Neural cell (in vitro differentiated cells): ENCODE measurements around the gene AGRN.
A peak's percentile ranks its signal among the peaks of the same experiment; 100 is the strongest.

Source experiments
- CTCF ChIP-seq: fragments of 450-650 bp; IDR thresholded peaks from 2 replicates; pipeline ENCODE4 v1.5.1; 2014; ENCODE audit warnings: antibody characterized with exemption, mild to moderate bottlenecking, moderate library complexity; ENCODE audit not compliant: poor library complexity, severe bottlenecking
- EP300 ChIP-seq: fragments of 450-650 bp; conservative IDR thresholded peaks from 2 replicates; pipeline ENCODE4 v1.6.1; 2014; ENCODE audit warnings: antibody characterized with exemption, mild to moderate bottlenecking, moderate library complexity; ENCODE audit not compliant: poor library complexity, severe bottlenecking
- EZH2 ChIP-seq: fragments of 200-600, 300-800 bp; shearing (Covaris generic), sonication (generic); IDR thresholded peaks from 2 replicates; pipeline ENCODE4 v1.6.1; 2014; ENCODE audit warnings: antibody characterized with exemption, low read length, borderline replicate concordance, mild to moderate bottlenecking; ENCODE audit not compliant: insufficient read depth, poor library complexity, severe bottlenecking
- MXI1 ChIP-seq: fragments of 450-650 bp; conservative IDR thresholded peaks from 2 replicates; pipeline ENCODE4 v1.6.1; 2014; ENCODE audit warnings: antibody characterized with exemption, mild to moderate bottlenecking; ENCODE audit not compliant: poor library complexity, severe bottlenecking
- POLR2AphosphoS5 ChIP-seq: IDR thresholded peaks from 2 replicates; pipeline ENCODE4 v1.6.1; 2012
- RAD21 ChIP-seq: fragments of 450-650 bp; conservative IDR thresholded peaks from 2 replicates; pipeline ENCODE4 v1.6.1; 2014; ENCODE audit warnings: antibody characterized with exemption, mild to moderate bottlenecking, moderate library complexity
- SMC3 ChIP-seq: fragments of 450-650 bp; conservative IDR thresholded peaks from 2 replicates; pipeline ENCODE4 v1.6.1; 2014; ENCODE audit warnings: antibody characterized with exemption, mild to moderate bottlenecking, moderate library complexity; ENCODE audit not compliant: poor library complexity
- TAF1 ChIP-seq: IDR thresholded peaks from 2 replicates; pipeline ENCODE4 v1.6.1; 2012; ENCODE audit warnings: low read depth
- TF ChIP-seq, protein P1 (sequence below): IDR thresholded peaks from 2 replicates; pipeline ENCODE4 v1.6.1; 2012; ENCODE audit warnings: borderline replicate concordance

DNA sequence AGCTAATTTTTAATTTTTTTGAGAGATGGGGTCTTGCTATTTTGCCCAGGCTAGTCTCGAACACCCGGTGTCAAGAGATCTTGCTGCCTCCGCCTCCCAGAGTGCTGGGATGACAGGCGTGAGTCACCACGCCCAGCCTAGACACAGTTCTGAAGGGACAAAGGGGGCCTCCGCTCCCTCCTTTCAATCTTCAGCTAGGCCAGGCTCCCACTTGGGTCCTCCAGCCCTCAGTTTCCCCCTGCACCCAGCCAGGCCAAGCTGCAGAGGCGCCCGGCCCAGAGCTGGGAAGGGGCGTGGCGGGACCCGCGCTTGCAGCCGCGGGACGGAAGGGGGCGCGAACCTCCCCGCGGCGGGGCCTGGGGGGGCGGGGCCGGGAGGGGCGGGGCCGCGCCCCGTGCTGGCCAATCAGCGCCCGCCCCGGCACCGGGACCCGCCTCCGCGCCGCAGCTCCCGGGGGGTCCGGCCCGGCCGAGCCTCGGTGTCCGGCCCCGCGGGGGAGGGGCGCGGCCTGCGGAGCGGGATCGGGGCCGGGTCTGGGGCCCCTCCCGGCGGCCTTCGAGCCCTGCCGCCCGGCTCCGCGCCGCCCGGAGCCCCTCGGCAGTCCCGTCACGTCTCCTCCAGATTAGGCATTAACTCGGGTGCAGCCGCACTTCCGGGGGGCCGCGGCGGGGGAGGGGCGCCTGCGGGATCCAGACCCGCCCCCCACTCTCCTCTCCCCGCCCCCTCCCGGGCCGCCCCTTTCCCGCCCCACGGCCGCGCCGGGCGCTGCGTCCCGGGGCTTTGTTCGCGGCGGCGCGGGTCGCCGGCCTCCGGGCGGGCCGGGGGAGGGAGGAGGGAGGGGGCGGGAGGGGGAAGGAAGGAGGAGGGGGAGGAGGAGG is 559 bp upstream of the AGRN start:
- TF ChIP-seq CTCF (peak; percentile 68), TAF1 (no peak), SMC3 (peak; percentile 33), EP300 (no peak), POLR2AphosphoS5 (no peak), EZH2 (no peak), RAD21 (no peak), MXI1 (no peak)
- TF ChIP-seq, protein P1, sequence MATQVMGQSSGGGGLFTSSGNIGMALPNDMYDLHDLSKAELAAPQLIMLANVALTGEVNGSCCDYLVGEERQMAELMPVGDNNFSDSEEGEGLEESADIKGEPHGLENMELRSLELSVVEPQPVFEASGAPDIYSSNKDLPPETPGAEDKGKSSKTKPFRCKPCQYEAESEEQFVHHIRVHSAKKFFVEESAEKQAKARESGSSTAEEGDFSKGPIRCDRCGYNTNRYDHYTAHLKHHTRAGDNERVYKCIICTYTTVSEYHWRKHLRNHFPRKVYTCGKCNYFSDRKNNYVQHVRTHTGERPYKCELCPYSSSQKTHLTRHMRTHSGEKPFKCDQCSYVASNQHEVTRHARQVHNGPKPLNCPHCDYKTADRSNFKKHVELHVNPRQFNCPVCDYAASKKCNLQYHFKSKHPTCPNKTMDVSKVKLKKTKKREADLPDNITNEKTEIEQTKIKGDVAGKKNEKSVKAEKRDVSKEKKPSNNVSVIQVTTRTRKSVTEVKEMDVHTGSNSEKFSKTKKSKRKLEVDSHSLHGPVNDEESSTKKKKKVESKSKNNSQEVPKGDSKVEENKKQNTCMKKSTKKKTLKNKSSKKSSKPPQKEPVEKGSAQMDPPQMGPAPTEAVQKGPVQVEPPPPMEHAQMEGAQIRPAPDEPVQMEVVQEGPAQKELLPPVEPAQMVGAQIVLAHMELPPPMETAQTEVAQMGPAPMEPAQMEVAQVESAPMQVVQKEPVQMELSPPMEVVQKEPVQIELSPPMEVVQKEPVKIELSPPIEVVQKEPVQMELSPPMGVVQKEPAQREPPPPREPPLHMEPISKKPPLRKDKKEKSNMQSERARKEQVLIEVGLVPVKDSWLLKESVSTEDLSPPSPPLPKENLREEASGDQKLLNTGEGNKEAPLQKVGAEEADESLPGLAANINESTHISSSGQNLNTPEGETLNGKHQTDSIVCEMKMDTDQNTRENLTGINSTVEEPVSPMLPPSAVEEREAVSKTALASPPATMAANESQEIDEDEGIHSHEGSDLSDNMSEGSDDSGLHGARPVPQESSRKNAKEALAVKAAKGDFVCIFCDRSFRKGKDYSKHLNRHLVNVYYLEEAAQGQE = no peak
